Measurements from ENCODE around the gene TMEM120A. TPM values are rescaled to one million over a fixed set of nuclear protein-coding genes. Genes with fewer than 3 reads are reported as not detected.

The TMEM120A gene
- total RNA-seq, 6 donors from 2014 or later, result 27.5 to 75.4 (median 43.1) TPM

DNA sequence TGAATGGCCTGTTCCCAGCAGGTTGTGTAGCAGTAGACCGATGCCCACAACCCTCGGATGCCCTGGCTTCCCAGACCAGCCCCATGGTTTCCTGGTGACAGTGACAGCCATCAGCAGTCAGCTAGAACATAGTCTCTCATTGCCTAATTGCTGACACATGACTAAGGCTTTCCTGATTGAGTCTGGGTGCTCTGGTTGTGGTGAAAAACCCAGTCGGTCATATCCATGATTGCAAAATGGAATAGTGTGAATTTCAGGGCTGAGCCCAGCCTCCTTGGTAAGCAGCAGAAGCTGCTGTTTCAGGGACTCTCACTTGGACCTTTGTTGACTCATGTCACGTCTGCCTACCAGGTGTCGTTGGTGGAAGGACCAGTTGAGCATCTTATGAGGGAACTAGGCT, 42.9 kb downstream of the TMEM120A start:
- Histone ChIP-seq H3K36me3 (peaks cover 7 to 35% (median 17%) of the 10 kb centered on the region in 4 donors), H3K27me3 (no peaks in the 10 kb centered on the region), H3K4me3 (no peak overlapping the region), H3K27ac (peak overlapping the region; percentile 58 to 88 (median 80)), H3K9me3 (no peaks in the 10 kb centered on the region), H3K4me1 (peaks cover 38 to 62% (median 50%) of the 10 kb centered on the region in 4 donors)
- DNase-seq (peak in 1 of 2 donors; percentile 80), ATAC-seq (ENCODE audit: low FRiP score in 2 of 2) (peak; percentile 78 to 81)
- 57 to 65% methylated on average over 4 to 5 of the region's 5 CpGs for WGBS, 2 donors
- peak; percentile 84 to 92 for TF ChIP-seq POLR2AphosphoS5 (IDR thresholded peaks at IDR 0.05)
- peak in 1 of 4 donors; percentile 84 for TF ChIP-seq EP300 (IDR thresholded peaks at IDR 0.05)
- peak in 1 of 4 donors; percentile 21 for TF ChIP-seq POLR2A (IDR thresholded peaks at IDR 0.05)
- TF ChIP-seq, protein P1, sequence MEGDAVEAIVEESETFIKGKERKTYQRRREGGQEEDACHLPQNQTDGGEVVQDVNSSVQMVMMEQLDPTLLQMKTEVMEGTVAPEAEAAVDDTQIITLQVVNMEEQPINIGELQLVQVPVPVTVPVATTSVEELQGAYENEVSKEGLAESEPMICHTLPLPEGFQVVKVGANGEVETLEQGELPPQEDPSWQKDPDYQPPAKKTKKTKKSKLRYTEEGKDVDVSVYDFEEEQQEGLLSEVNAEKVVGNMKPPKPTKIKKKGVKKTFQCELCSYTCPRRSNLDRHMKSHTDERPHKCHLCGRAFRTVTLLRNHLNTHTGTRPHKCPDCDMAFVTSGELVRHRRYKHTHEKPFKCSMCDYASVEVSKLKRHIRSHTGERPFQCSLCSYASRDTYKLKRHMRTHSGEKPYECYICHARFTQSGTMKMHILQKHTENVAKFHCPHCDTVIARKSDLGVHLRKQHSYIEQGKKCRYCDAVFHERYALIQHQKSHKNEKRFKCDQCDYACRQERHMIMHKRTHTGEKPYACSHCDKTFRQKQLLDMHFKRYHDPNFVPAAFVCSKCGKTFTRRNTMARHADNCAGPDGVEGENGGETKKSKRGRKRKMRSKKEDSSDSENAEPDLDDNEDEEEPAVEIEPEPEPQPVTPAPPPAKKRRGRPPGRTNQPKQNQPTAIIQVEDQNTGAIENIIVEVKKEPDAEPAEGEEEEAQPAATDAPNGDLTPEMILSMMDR (IDR thresholded peaks at IDR 0.05), result no peak

DNA sequence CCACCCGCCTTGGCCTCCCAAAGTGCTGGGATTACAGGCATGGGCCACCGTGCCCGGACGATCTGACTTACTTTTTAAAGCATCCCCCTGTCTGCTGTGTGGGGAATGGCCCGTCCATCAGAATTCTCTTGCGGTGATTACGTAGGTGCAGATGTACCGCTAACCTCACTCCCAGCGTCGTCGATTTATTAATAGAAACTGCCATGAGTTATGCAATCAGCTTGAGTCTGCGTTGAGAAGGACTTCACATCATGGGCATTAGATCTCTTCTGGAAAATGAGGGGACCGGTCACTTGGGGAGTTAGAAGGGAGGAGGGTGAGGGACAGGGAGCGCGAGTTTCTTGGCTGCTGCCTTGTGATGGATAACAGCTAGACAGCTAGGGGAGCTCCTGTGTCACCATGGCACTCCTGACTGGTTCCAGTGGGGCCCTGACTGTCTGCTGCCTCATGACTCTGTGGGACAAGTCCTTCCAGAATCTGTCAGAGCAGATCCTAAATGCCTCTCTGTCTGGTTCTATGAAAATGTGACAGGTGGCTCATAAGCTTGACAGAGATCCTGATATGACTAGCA, 44.2 kb downstream of the TMEM120A start:
- Histone ChIP-seq H3K4me1 (peaks cover 38 to 63% (median 53%) of the 10 kb centered on the region in 4 donors), H3K4me3 (no peak overlapping the region), H3K36me3 (peaks cover under 1 to 22% (median 7%) of the 10 kb centered on the region in 4 donors), H3K9me3 (no peaks in the 10 kb centered on the region), H3K27ac (peak overlapping the region; percentile 58 to 88 (median 80)), H3K27me3 (no peaks in the 10 kb centered on the region)
- TF ChIP-seq, protein P1 (IDR thresholded peaks at IDR 0.05), result no peak
- TF ChIP-seq EP300 (IDR thresholded peaks at IDR 0.05) (no peak), POLR2AphosphoS5 (IDR thresholded peaks at IDR 0.05) (peak in 1 of 2 donors; percentile 49), POLR2A (IDR thresholded peaks at IDR 0.05) (peak in 1 of 4 donors; percentile 20)
- WGBS, 2 donors, result 64 to 69% methylated on average over 15 of the region's 15 CpGs
- no peak for ATAC-seq (ENCODE audit: low FRiP score in 2 of 2)
- peak in 1 of 2 donors; percentile 61 for DNase-seq

DNA sequence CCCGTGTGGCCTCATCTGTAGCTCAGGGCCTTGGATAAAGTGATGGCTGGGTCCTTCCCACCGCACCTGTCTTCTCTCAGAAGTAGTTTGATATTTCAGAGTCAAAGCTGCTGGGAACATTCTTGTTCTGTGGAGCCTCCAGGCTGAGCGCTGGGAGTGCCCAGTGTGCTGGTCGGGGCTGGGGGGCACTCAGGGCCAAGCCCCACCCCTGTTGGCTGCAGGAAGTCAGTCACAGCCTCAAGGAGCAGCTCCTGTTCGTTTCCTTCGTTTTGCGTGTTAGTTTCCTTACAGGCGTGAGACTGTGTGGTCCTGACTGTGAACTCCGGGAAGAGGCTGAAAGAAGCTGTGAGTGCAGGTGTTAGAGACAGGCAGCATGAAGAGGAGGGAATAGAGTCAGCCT, 46.2 kb downstream of the TMEM120A start:
- peak overlapping the region; percentile 44 to 88 (median 75) for H3K27ac ChIP-seq
- ATAC-seq (ENCODE audit: low FRiP score in 2 of 2) (peak in 1 of 2 donors; percentile 56), DNase-seq (peak in 1 of 2 donors; percentile 55)
- H3K4me1 ChIP-seq, result peaks cover 44 to 70% (median 60%) of the 10 kb centered on the region in 4 donors
- H3K4me3 ChIP-seq, result no peak overlapping the region
- peaks cover 0 to 8% (median 0%) of the 10 kb centered on the region in 4 donors for H3K36me3 ChIP-seq
- no peaks in the 10 kb centered on the region for H3K9me3 ChIP-seq
- WGBS, 2 donors, result 29 to 54% methylated on average over 6 to 9 of the region's 9 CpGs
- H3K27me3 ChIP-seq, result no peaks in the 10 kb centered on the region
- TF ChIP-seq, protein P1 (IDR thresholded peaks at IDR 0.05), result no peak
- peak in 1 of 4 donors; percentile 23 for TF ChIP-seq POLR2A (IDR thresholded peaks at IDR 0.05)

DNA sequence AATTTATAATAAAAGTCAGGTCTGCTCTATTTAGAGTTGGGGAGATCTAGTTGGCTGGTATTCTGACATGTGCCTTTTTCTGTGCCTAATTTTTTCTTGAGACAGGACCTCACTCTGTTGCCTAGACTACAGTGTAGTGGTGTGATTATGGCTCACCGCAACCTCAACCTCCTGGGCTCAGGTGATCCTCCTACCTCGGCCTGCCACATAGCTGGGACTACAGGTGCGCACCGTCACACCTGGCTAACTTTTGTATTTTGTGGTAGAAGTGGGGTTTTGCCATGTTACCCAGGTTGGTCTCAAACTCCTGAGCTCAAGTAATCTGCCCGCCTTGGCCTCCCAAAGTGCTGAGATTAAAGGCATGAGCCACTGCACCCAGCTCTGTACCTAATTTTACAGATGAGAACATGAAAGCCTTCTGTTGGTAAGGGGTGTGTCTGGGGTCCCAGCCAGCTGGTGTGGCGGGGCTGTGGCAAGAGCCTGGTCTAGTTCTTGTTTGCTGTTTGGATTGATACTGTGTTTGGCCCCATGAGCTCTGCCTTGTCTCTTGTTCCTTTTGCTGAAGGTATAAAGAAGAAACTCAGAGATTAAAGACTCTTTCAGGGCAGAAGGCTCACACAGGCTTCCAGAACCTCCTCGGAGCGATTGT, 48.1 kb downstream of the TMEM120A start:
- no peaks in the 10 kb centered on the region for H3K27me3 ChIP-seq
- TF ChIP-seq, protein P1 (IDR thresholded peaks at IDR 0.05), result no peak
- no peak for TF ChIP-seq POLR2AphosphoS5 (IDR thresholded peaks at IDR 0.05)
- no peak for TF ChIP-seq EP300 (IDR thresholded peaks at IDR 0.05)
- no peak for TF ChIP-seq POLR2A (IDR thresholded peaks at IDR 0.05)
- peaks cover 40 to 65% (median 56%) of the 10 kb centered on the region in 4 donors for H3K4me1 ChIP-seq
- ATAC-seq (ENCODE audit: low FRiP score in 2 of 2) (peak in 1 of 2 donors; percentile 79), DNase-seq (peak in 1 of 2 donors; percentile 64)
- H3K9me3 ChIP-seq, result no peaks in the 10 kb centered on the region
- peaks cover 0 to 8% (median 0%) of the 10 kb centered on the region in 4 donors for H3K36me3 ChIP-seq
- no peak overlapping the region for H3K4me3 ChIP-seq
- 72 to 80% methylated on average over 8 of the region's 8 CpGs for WGBS, 2 donors
- H3K27ac ChIP-seq, result peak overlapping the region; percentile 79 to 89 (median 83)

Measured in upper lobe of left lung (tissue), 6 donors.